Measurements from ENCODE around the gene GAP43.

The GAP43 gene

GRCh38 chr3:115623044-115623868 is at the start of gene GAP43:
TSS of gene GAP43 (plus strand) at chr3:115623510. CDS start at chr3:115623690, 180 bp downstream.
- DNase-seq, result peak in 6 of 14 donors; percentile 2 to 87 (median 7)

GRCh38 chr3:115576325-115576875 is 46.9 kb upstream of the GAP43 start:
- no peak for DNase-seq

- DNase-seq, result no peak
Measured at GRCh38 chr3:115577000-115577399, 46.3 kb upstream of the GAP43 start.

GRCh38 chr3:115578331-115578730 is 45.0 kb upstream of the GAP43 start:
- no peak for DNase-seq

- no peak for DNase-seq
Measured at GRCh38 chr3:115580566-115580965, 42.7 kb upstream of the GAP43 start.

GRCh38 chr3:115581362-115582135 is 41.8 kb upstream of the GAP43 start:
- DNase-seq, result peak in 1 of 14 donors; percentile 0

- DNase-seq, result peak in 4 of 14 donors; percentile 1 to 70 (median 14)
Measured at GRCh38 chr3:115588201-115589115, 34.9 kb upstream of the GAP43 start.

- no peak for DNase-seq
Measured at GRCh38 chr3:115590873-115591272, 32.4 kb upstream of the GAP43 start.

- no peak for DNase-seq
Measured at GRCh38 chr3:115595611-115596275, 27.6 kb upstream of the GAP43 start.

GRCh38 chr3:115598216-115598615 is 25.1 kb upstream of the GAP43 start:
- no peak for DNase-seq

GRCh38 chr3:115602194-115602593 is 21.1 kb upstream of the GAP43 start:
- peak in 1 of 14 donors; percentile 94 for DNase-seq

GRCh38 chr3:115611630-115612029 is 11.7 kb upstream of the GAP43 start:
- DNase-seq, result no peak

- DNase-seq, result peak in 1 of 14 donors; percentile 61
Measured at GRCh38 chr3:115615001-115615814, 8.1 kb upstream of the GAP43 start.

- DNase-seq, result no peak
Measured at GRCh38 chr3:115616461-115616860, 6.8 kb upstream of the GAP43 start.

GRCh38 chr3:115617591-115617990 is 5.7 kb upstream of the GAP43 start:
- DNase-seq, result no peak

- DNase-seq, result peak in 1 of 14 donors; percentile 59
Measured at GRCh38 chr3:115624029-115624741, 875 bp downstream of the GAP43 start.

- DNase-seq, result peak in 1 of 14 donors; percentile 68
Measured at GRCh38 chr3:115624901-115625300, 1.6 kb downstream of the GAP43 start.

GRCh38 chr3:115626006-115626409 is 2.7 kb downstream of the GAP43 start:
- peak in 1 of 14 donors; percentile 56 for DNase-seq

GRCh38 chr3:115626721-115627120 is 3.4 kb downstream of the GAP43 start:
- DNase-seq, result peak in 1 of 14 donors; percentile 44

Data from C1 segment of cervical spinal cord (tissue), 14 donors.